GM18520 (cell line): Measurements from ENCODE around the gene EIF2D.

Source experiments
- ATAC-seq: cut with Tn5 transposase; IDR thresholded peaks from one replicate; pipeline ENCODE4 v1.9.1; 2021; ENCODE audit not compliant: unreplicated experiment

Gene EIF2D

GRCh38 chr1:206573762-206574161 lies 38.5 kb downstream of the EIF2D start:
- ATAC-seq: no peak

- ATAC-seq: no peak
Observed at GRCh38 chr1:206573319-206573718, 38.9 kb downstream of the EIF2D start.

GRCh38 chr1:206572835-206573234 lies 39.4 kb downstream of the EIF2D start:
- ATAC-seq: no peak

GRCh38 chr1:206570529-206570928 lies 41.7 kb downstream of the EIF2D start:
- ATAC-seq: no peak

- no peak for ATAC-seq
Observed at GRCh38 chr1:206569556-206569955, 42.7 kb downstream of the EIF2D start.

- ATAC-seq: no peak
Observed at GRCh38 chr1:206568779-206569352, 43.4 kb downstream of the EIF2D start.

- ATAC-seq: no peak
Observed at GRCh38 chr1:206568256-206568655, 44.0 kb downstream of the EIF2D start.

- ATAC-seq: no peak
Observed at GRCh38 chr1:206566999-206567398, 45.3 kb downstream of the EIF2D start.

- ATAC-seq: no peak
Observed at GRCh38 chr1:206565995-206566394, 46.3 kb downstream of the EIF2D start.

GRCh38 chr1:206563367-206564207 lies 48.7 kb downstream of the EIF2D start:
- ATAC-seq: no peak

- ATAC-seq: no peak
Observed at GRCh38 chr1:206560007-206560716, 52.1 kb downstream of the EIF2D start.

- no peak for ATAC-seq
Observed at GRCh38 chr1:206559672-206559995, 52.6 kb downstream of the EIF2D start.

GRCh38 chr1:206558794-206559671 lies 53.2 kb downstream of the EIF2D start:
- no peak for ATAC-seq

GRCh38 chr1:206557636-206558473 lies 54.4 kb downstream of the EIF2D start:
- no peak for ATAC-seq

- peak; percentile 27 for ATAC-seq
Observed at GRCh38 chr1:206556750-206557635, 55.3 kb downstream of the EIF2D start.

- ATAC-seq: no peak
Observed at GRCh38 chr1:206556047-206556749, 56.1 kb downstream of the EIF2D start.

GRCh38 chr1:206555473-206555935 lies 56.8 kb downstream of the EIF2D start:
- ATAC-seq: no peak

- ATAC-seq: no peak
Observed at GRCh38 chr1:206554701-206555472, 57.4 kb downstream of the EIF2D start.
